HEK293 (cell line): ENCODE data around the gene GCK.

Experiments
- CTCF ChIP-seq: fragments of 450-650 bp; formaldehyde crosslinking; IDR thresholded peaks from 2 replicates; pipeline ENCODE4 v1.5.1; 2016; ENCODE audit warnings: missing biosample characterization, missing genetic modification characterization
- REST ChIP-seq: fragments of 450-650 bp; formaldehyde crosslinking; IDR thresholded peaks from 2 replicates; pipeline ENCODE4 v1.5.1; 2016; ENCODE audit warnings: missing biosample characterization, missing genetic modification characterization
- SP7 ChIP-seq: fragments of 450-650 bp; formaldehyde crosslinking; IDR thresholded peaks from 2 replicates; pipeline ENCODE4 v1.5.1; 2016; ENCODE audit warnings: missing biosample characterization, missing genetic modification characterization
- TCF7L2 ChIP-seq: IDR thresholded peaks from 2 replicates; pipeline ENCODE4 v1.6.1; 2011; ENCODE audit warnings: low read depth, mild to moderate bottlenecking, inconsistent platforms, low read length, moderate library complexity, borderline replicate concordance
- ZBTB48 ChIP-seq: fragments of 450-650 bp; formaldehyde crosslinking; IDR thresholded peaks from 2 replicates; pipeline ENCODE4 v1.5.1; 2016; ENCODE audit warnings: missing biosample characterization, missing genetic modification characterization
- ZNF174 ChIP-seq: fragments of 450-650 bp; formaldehyde crosslinking; IDR thresholded peaks from 2 replicates; pipeline ENCODE4 v1.5.0; 2017; ENCODE audit warnings: missing biosample characterization, mild to moderate bottlenecking, missing genetic modification characterization
- ZNF513 ChIP-seq: fragments of 450-650 bp; IDR thresholded peaks from 2 replicates; pipeline ENCODE4 v1.5.1; 2018; ENCODE audit warnings: missing biosample characterization, missing genetic modification characterization
- ZNF768 ChIP-seq: fragments of 450-650 bp; formaldehyde crosslinking; IDR thresholded peaks from 2 replicates; pipeline ENCODE4 v1.5.1; 2018; ENCODE audit warnings: missing biosample characterization, mild to moderate bottlenecking, missing genetic modification characterization

GRCh38 chr7:44132039-44132438 is 57.2 kb downstream of the GCK start:
- TF ChIP-seq CTCF (no peak), TCF7L2 (no peak), REST (tag by site-specific recombination) (no peak), SP7 (no peak), ZNF768 (tag by site-specific recombination) (no peak), ZNF174 (no peak), ZBTB48 (tag by site-specific recombination) (no peak), ZNF513 (tag by site-specific recombination) (no peak)
